H1 (cell line): ENCODE results near the gene MTMR1.

Experiments
- GABPA ChIP-seq: IDR thresholded peaks from 2 replicates; pipeline ENCODE4 v1.6.1; 2011; ENCODE audit warnings: mild to moderate bottlenecking, low read length, moderate library complexity, borderline replicate concordance; ENCODE audit not compliant: insufficient read depth
- NRF1 ChIP-seq: IDR thresholded peaks from 2 replicates; pipeline ENCODE4 v1.6.1; 2011; ENCODE audit warnings: mild to moderate bottlenecking, low read depth, low read length, improper control_type of control experiment
- POLR2A ChIP-seq, 2 experiments: IDR thresholded peaks; 1 replicate in 1 of 2; 2 replicates in 1 of 2; pipeline ENCODE4 v1.6.1; 2011; ENCODE audit warnings: low read depth in 2 of 2, low read length in 2 of 2, mild to moderate bottlenecking in 2 of 2; ENCODE audit errors: control extremely low read depth in 1 of 2
- RAD21 ChIP-seq, 2 experiments: IDR thresholded peaks in 1 of 2; conservative IDR thresholded peaks in 1 of 2; 2 replicates each; pipeline ENCODE4 v1.6.1; 2011; ENCODE audit warnings: low read depth in 2 of 2, low read length in 2 of 2, improper control_type of control experiment in 1 of 2, inconsistent platforms in 1 of 2, mild to moderate bottlenecking in 1 of 2, moderate library complexity in 1 of 2
- ZNF274 ChIP-seq: IDR thresholded peaks from 2 replicates; pipeline ENCODE4 v1.7.0; 2012; ENCODE audit warnings: low read length, borderline replicate concordance; ENCODE audit errors: extremely low read depth
- TF ChIP-seq, protein P1 (sequence below), 3 experiments: IDR thresholded peaks; 1 replicate in 2 of 3; 2 replicates in 1 of 3; pipeline versions ENCODE4 v1.5.1 to v1.6.1; 2011; ENCODE audit warnings: low read length in 3 of 3, mild to moderate bottlenecking in 3 of 3, inconsistent platforms in 2 of 3, low read depth in 1 of 3, moderate library complexity in 1 of 3; ENCODE audit not compliant: insufficient read depth in 1 of 3; ENCODE audit errors: control extremely low read depth in 1 of 3

DNA sequence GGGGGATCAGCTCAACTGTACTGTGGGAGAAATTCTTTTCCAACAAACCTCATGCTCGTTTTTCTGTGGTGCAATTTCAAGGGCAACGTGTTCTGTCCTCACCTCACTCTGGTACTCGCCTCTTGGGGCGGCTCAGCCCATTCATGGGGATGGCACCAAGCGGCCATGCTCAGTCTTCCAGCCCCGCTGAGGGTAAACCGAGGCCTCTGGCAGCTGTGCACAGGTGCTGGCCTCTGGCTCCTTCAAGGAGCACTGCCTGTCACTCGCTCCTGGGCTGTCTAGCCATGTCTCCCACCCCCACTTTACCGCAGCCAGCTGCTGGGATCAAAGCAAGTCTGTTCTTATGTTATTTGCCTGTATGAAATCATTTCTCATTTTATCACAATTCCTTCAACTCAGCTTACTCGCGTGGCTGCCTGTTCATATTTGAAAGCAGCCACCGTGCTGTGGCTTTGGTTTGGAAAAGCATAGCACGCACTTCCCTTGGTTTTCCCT lies 70.2 kb downstream of the MTMR1 start:
- TF ChIP-seq NRF1 (no peak), ZNF274 (no peak), POLR2A (IDR thresholded peaks at IDR 0.05; ENCODE audit: control extremely low read depth in 1 of 2, low read depth in 2 of 2, low read length in 2 of 2) (no peak), RAD21 (IDR thresholded peaks at IDR 0.05 in 1 of 2, conservative IDR thresholded peaks at IDR 0.05 in 1 of 2; ENCODE audit: low read depth in 2 of 2, low read length in 2 of 2) (no peak), GABPA (no peak)
- TF ChIP-seq, protein P1, sequence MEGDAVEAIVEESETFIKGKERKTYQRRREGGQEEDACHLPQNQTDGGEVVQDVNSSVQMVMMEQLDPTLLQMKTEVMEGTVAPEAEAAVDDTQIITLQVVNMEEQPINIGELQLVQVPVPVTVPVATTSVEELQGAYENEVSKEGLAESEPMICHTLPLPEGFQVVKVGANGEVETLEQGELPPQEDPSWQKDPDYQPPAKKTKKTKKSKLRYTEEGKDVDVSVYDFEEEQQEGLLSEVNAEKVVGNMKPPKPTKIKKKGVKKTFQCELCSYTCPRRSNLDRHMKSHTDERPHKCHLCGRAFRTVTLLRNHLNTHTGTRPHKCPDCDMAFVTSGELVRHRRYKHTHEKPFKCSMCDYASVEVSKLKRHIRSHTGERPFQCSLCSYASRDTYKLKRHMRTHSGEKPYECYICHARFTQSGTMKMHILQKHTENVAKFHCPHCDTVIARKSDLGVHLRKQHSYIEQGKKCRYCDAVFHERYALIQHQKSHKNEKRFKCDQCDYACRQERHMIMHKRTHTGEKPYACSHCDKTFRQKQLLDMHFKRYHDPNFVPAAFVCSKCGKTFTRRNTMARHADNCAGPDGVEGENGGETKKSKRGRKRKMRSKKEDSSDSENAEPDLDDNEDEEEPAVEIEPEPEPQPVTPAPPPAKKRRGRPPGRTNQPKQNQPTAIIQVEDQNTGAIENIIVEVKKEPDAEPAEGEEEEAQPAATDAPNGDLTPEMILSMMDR (IDR thresholded peaks at IDR 0.05; ENCODE audit: control extremely low read depth in 1 of 3, insufficient read depth in 1 of 3, low read depth in 1 of 3, low read length in 3 of 3) = no peak
